PC-3 (cell line): ENCODE data around the gene NIN.

Experiments used
- EZH2 ChIP-seq: fragments of 300-600 bp; sonication (generic); IDR thresholded peaks from one replicate; pipeline ENCODE4 v1.6.1; 2017; ENCODE audit warnings: antibody characterized with exemption, mild to moderate bottlenecking, low read length; ENCODE audit not compliant: unreplicated experiment
- TF ChIP-seq, protein P1 (sequence below): fragments of 300-600 bp; sonication (generic); conservative IDR thresholded peaks from 2 replicates; pipeline ENCODE4 v1.5.1; 2017; ENCODE audit warnings: antibody characterized with exemption, low read depth, mild to moderate bottlenecking, low read length

DNA sequence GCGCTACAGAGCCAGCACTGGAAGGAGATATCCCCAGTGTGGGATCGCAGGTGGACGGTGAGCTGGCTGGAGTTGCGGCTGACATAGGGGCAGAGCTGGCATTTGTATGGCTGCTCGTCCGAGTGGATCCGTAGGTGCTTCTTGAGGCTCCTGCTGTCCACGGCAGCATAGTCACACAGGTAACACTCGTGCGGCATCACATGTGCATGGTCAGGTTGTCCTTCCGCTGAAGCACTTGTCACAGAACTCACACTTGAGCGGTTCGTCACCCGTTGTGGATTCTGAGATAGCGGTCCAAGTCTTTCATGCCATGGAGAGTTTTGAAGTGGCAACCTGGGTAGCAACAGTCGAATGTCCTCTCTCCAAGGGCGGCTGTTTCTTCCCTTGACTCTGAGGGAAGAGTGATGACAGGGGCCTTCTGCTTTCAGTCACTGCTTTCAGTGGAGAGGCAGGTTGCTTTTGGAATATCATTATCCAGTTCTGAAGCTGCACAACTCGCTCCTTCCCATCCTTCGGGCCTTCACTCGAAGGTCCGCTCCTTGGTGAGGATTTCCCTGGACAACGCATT is 125.9 kb downstream of the NIN start:
- TF ChIP-seq, protein P1, sequence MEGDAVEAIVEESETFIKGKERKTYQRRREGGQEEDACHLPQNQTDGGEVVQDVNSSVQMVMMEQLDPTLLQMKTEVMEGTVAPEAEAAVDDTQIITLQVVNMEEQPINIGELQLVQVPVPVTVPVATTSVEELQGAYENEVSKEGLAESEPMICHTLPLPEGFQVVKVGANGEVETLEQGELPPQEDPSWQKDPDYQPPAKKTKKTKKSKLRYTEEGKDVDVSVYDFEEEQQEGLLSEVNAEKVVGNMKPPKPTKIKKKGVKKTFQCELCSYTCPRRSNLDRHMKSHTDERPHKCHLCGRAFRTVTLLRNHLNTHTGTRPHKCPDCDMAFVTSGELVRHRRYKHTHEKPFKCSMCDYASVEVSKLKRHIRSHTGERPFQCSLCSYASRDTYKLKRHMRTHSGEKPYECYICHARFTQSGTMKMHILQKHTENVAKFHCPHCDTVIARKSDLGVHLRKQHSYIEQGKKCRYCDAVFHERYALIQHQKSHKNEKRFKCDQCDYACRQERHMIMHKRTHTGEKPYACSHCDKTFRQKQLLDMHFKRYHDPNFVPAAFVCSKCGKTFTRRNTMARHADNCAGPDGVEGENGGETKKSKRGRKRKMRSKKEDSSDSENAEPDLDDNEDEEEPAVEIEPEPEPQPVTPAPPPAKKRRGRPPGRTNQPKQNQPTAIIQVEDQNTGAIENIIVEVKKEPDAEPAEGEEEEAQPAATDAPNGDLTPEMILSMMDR, result no peak
- no peak for TF ChIP-seq EZH2
